RWPE1 (cell line): ENCODE data around the gene MYO1A.

ENCODE experiments used
- CTCF ChIA-PET: fragments of 350-600 bp; sonication (Branson Sonifier 250); formaldehyde crosslinking; extraction: SDS; loops from one replicate; lab custom pipeline; 2021; lab: Yijun Ruan, JAX
- POLR2A ChIA-PET: fragments of 400-600 bp; formaldehyde crosslinking; extraction: SDS; loops from one replicate; lab custom pipeline; 2020; ENCODE audit warnings: antibody characterized with exemption; ENCODE audit not compliant: low non-redundant PET; lab: Yijun Ruan, JAX
- DNase-seq: peaks from one replicate; pipeline ENCODE4 v3.0.0; 2012; ENCODE audit warnings: low spot score
- H3K27ac ChIP-seq: fragments of 450-650 bp; 2 replicates; pipeline ENCODE4 v1.5.1; 2017
- TF ChIP-seq, protein P1 (sequence below): fragments of 450-650 bp; conservative IDR thresholded peaks from 2 replicates; pipeline ENCODE4 v1.5.1; 2017; ENCODE audit warnings: low read depth, mild to moderate bottlenecking

Gene MYO1A

GRCh38 chr12:57049890-57050289, at the start of gene MYO1A:
TSS of gene MYO1A (minus strand) at chr12:57050129. CDS start at chr12:57048323, 1,806 bp downstream.
- CTCF ChIA-PET = interaction anchor here (1.1 kb wide), 1 partner anchor 49 kb away, joined by 3 read pairs; no protein-coding TSS in a partner anchor
- POLR2A ChIA-PET = no interaction called here
- H3K27ac ChIP-seq = no peak within 1 kb of the TSS
- peak; percentile 13 for DNase-seq
- TF ChIP-seq, protein P1, sequence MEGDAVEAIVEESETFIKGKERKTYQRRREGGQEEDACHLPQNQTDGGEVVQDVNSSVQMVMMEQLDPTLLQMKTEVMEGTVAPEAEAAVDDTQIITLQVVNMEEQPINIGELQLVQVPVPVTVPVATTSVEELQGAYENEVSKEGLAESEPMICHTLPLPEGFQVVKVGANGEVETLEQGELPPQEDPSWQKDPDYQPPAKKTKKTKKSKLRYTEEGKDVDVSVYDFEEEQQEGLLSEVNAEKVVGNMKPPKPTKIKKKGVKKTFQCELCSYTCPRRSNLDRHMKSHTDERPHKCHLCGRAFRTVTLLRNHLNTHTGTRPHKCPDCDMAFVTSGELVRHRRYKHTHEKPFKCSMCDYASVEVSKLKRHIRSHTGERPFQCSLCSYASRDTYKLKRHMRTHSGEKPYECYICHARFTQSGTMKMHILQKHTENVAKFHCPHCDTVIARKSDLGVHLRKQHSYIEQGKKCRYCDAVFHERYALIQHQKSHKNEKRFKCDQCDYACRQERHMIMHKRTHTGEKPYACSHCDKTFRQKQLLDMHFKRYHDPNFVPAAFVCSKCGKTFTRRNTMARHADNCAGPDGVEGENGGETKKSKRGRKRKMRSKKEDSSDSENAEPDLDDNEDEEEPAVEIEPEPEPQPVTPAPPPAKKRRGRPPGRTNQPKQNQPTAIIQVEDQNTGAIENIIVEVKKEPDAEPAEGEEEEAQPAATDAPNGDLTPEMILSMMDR = no peak

DNA sequence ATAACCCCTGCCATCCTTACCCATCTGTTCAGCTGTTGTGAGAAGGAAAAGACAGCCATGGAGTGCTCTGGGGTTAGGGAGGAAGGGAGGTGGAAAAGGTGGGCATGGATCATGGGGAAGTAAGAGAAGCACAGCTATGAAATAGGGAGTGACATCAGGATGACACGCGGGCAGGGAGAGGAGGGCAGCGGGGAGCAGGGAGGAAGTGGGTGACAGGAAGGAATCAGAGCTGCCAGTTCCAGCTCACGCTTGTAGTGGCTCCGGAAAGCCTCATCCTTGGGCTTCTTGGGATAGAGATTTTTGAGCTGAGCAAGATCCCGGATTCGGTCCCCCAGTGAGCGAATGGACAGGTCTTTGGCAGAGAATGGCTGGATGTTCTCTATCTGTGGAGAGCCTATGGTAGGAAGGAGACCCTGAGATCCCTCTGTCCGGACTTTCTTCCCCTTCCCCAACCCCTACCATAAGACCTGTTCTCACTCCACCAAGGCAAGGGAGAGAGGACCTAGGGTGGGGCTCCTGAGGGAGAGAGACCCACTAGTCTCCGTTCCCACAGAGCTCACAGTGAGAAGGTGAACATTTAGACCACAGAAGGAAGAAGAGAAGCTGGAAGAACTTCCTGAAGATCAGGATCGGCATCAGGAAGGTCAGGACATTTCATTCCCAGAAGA, 49.3 kb upstream of the MYO1A start:
- TF ChIP-seq, protein P1 = no peak
- POLR2A ChIA-PET = interaction anchor here (1.0 to 1.4 kb wide), 2 partner anchors 12 to 13 kb away, joined by 3 to 9 read pairs; partner anchors contain the start of gene STAT6
- CTCF ChIA-PET = interaction anchor here (0.6 to 1.4 kb wide), 3 partner anchors 30 to 140 kb away, joined by 4 read pairs; no protein-coding TSS in a partner anchor
- H3K27ac ChIP-seq = peak overlapping the region; percentile 60
- no peak for DNase-seq

DNA sequence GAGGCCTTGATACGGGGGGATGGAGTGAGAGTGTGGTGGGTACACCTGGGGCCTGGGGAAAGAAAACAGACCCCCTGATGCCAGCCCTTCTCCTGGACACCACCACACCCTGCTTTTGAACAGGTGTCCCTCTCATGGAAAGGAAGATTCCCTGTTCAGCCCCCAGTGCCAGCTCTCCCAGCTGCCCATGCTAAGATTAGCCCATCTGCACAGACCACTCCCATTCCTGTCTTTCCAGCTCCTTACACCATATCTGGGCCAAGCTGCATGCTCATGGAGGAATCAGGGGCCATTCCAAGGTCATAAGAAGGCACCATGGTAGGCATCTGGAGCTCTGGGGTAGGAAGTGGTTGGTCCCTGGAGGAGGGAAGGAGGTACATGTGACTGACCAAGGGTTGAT, 48.6 kb upstream of the MYO1A start:
- DNase-seq = no peak
- H3K27ac ChIP-seq = peak overlapping the region; percentile 60
- POLR2A ChIA-PET = interaction anchor here (1.0 kb wide), 1 partner anchor 13 kb away, joined by 9 read pairs; the partner anchor contains the start of gene STAT6
- TF ChIP-seq, protein P1 = no peak
- CTCF ChIA-PET = interaction anchor here (1.1 to 1.4 kb wide), 2 partner anchors 29 to 84 kb away, joined by 4 read pairs; no protein-coding TSS in a partner anchor

DNA sequence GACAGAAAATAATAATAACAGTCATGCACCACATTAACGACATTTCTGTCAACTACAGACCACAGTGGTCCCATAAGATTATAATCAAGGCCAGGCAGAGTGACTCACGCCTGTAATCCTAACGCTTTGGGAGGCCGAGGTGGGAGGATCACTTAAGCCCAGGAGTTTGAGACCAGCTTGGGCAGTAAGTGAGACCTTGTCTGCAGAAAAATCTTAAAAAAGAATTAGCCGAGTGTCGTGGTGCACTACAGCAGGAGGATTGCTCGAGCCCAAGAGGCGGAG, 47.6 kb upstream of the MYO1A start:
- CTCF ChIA-PET = interaction anchor here (0.6 kb wide), 1 partner anchor 79 kb away, joined by 3 read pairs; no protein-coding TSS in a partner anchor
- no peak for DNase-seq
- POLR2A ChIA-PET = interaction anchor here (0.7 to 2.4 kb wide), 3 partner anchors 12 to 30 kb away, joined by 3 to 10 read pairs (median 4); partner anchors contain the start of gene STAT6
- peak overlapping the region; percentile 100 for H3K27ac ChIP-seq
- TF ChIP-seq, protein P1 = no peak

DNA sequence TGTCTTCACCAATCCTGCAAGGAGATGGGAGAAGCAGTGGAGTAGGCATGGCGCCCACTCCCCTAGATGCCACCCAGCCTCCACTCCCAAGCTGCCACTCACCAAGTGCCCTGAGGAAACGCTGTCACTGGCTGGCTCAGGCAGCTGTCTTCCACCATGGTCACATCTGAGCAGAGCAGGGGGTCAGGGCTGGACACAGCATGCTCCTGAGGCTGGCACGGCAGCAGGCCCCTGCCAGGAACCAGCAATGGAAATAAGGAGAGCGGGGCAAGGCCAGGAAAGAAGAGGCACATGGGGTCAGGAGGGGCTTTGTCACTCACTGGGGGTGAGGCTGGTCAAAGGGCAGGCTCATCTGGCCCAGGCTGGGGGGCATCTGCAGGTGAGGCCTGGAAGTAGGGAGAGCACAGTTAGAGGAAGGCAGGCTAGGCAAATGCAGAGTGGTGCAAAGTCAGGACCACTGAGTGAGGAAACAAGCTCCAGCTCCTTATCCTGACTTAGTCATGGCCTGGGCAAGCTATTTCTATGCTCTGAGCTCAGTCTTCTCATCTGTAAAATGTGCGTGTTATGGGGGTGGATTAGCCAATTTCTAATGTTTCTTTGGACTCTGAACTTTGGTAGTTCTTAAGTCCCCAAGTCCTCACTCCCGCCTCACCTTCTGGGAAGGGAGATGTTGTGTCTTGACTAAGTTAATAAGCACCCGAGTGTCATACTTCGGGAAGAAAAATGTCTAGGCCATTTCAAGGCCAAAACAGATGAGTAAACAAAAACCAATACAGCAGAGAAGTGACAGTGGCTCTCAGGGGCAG, 47.0 kb upstream of the MYO1A start:
- ChIA-PET POLR2A (interaction anchor here (0.6 to 2.4 kb wide), 5 partner anchors 8 to 15 kb away, joined by 3 to 10 read pairs (median 3); partner anchors contain the start of gene STAT6), CTCF (interaction anchor here (2.5 kb wide), 1 partner anchor 15 kb away, joined by 11 read pairs; the partner anchor contains the start of gene STAT6)
- peak overlapping the region; percentile 100 for H3K27ac ChIP-seq
- DNase-seq = no peak
- TF ChIP-seq, protein P1 = no peak

GRCh38 chr12:57096099-57096572, 46.2 kb upstream of the MYO1A start:
- POLR2A ChIA-PET = interaction anchor here (0.6 to 2.4 kb wide), 4 partner anchors 9 to 16 kb away, joined by 3 to 10 read pairs (median 3); partner anchors contain the start of gene STAT6
- CTCF ChIA-PET = interaction anchor here (2.5 kb wide), 1 partner anchor 16 kb away, joined by 11 read pairs; the partner anchor contains the start of gene STAT6
- TF ChIP-seq, protein P1 = no peak
- H3K27ac ChIP-seq = peak overlapping the region; percentile 100
- DNase-seq = peak; percentile 96
